Thyroid gland (tissue), 4 donors: Measurements from ENCODE around the gene RPTOR. TPM values are rescaled to one million over a fixed set of nuclear protein-coding genes. Genes with fewer than 3 reads are reported as not detected.

Experiments
- DNase-seq, 2 donors: peaks; one replicate each; pipeline ENCODE4 v3.0.0-alpha.2; 2019
- H3K27ac ChIP-seq, 3 donors: fragments of 200-600 bp; sonication (generic); 1 replicate in 2 of 3; 2 replicates in 1 of 3; pipeline ENCODE4 v1.5.1; 2016 to 2019; ENCODE audit warnings: mild to moderate bottlenecking in 1 of 3, moderate library complexity in 1 of 3
- H3K27me3 ChIP-seq: fragments of 200-600 bp; sonication (generic); one replicate; pipeline ENCODE4 v1.5.1; 2019
- H3K36me3 ChIP-seq, 2 donors: fragments of 200-600 bp; sonication (generic); one replicate each; pipeline ENCODE4 v1.5.1; 2016 to 2019
- H3K4me1 ChIP-seq, 2 donors: fragments of 200-600 bp; sonication (generic); one replicate each; pipeline ENCODE4 v1.5.1; 2017 to 2019
- H3K4me3 ChIP-seq, 3 donors: fragments of 200-600 bp; sonication (generic); replicated peaks in 1 of 3; 1 replicate in 2 of 3; 2 replicates in 1 of 3; pipeline ENCODE4 v1.5.1; 2016; ENCODE audit warnings: mild to moderate bottlenecking in 1 of 3
- H3K9me3 ChIP-seq: fragments of 200-600 bp; sonication (generic); one replicate; pipeline ENCODE4 v1.5.1; 2017
- POLR2A ChIP-seq, 2 donors: fragments of 450-650 bp; IDR thresholded peaks; one replicate each; pipeline ENCODE4 v1.6.1; 2017; ENCODE audit warnings: antibody characterized with exemption in 2 of 2, mild to moderate bottlenecking in 2 of 2, moderate library complexity in 1 of 2
- WGBS, 2 donors: methylation state at CpG; one replicate each; pipeline ENCODE4 v1.1.5; 2017; 5-methylcytosine and 5-hydroxymethylcytosine counted together
- intact Hi-C: fragments of 100-400 bp; cut with DNase I; formaldehyde crosslinking; loops from one replicate; pipeline ENCODE4 v1.15.1; 2023
- total RNA-seq, 4 donors: library from RNA; depleted of rRNA; stranded (reverse); fragments of >200 nt; gene quantifications; one replicate each; pipeline ENCODE4 v1.2.3, GENCODE V29; 2016
- TF ChIP-seq, protein P1 (sequence below), 6 experiments: fragments of 200-600 bp in 3 of 6; fragments of 450-650 bp in 3 of 6; sonication (generic) in 3 of 6; IDR thresholded peaks; one replicate each; pipeline ENCODE4 v1.5.1; 2016 to 2019; ENCODE audit warnings: antibody characterized with exemption in 6 of 6, mild to moderate bottlenecking in 2 of 6, inconsistent platforms in 1 of 6, moderate library complexity in 1 of 6

Gene RPTOR
- total RNA-seq, 4 donors from 2014 or later = 24.2 to 58.1 (median 34.5) TPM

DNA sequence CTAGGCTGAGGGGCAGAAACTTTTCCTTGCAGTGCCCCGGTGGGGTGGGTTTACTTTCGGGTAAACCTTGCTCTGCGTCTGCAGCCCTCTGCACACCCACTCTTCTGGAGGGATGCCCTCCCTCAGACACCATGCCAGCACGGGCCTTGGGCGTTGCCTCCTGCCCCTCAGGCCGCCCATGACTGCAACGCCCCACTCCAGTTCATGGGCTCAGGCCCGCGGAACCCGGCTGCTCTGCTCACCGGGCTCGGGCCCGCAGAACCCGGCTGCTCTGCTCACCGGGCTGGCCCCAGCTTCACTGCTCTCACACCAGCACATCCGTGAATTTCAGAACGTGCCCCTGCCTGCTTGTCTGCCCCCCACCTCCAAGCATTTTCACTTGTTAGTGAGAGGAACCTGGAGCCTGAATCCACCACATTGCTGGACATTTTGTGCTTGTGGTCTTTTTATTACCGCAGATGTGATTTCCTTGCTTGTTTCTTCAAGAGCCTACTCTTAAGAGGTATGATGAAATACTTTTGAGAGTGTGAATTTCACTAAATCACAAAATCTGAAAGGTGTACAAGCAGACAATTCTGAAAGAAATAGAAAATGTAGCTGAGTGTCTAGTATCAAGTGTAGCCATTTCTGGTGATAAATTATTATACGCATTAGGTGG is 130.9 kb downstream of the RPTOR start:
- TF ChIP-seq, protein P1, sequence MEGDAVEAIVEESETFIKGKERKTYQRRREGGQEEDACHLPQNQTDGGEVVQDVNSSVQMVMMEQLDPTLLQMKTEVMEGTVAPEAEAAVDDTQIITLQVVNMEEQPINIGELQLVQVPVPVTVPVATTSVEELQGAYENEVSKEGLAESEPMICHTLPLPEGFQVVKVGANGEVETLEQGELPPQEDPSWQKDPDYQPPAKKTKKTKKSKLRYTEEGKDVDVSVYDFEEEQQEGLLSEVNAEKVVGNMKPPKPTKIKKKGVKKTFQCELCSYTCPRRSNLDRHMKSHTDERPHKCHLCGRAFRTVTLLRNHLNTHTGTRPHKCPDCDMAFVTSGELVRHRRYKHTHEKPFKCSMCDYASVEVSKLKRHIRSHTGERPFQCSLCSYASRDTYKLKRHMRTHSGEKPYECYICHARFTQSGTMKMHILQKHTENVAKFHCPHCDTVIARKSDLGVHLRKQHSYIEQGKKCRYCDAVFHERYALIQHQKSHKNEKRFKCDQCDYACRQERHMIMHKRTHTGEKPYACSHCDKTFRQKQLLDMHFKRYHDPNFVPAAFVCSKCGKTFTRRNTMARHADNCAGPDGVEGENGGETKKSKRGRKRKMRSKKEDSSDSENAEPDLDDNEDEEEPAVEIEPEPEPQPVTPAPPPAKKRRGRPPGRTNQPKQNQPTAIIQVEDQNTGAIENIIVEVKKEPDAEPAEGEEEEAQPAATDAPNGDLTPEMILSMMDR (IDR thresholded peaks at IDR 0.05) = no peak
- TF ChIP-seq POLR2A (IDR thresholded peaks at IDR 0.05) = no peak
- intact Hi-C loops = no loop called here
- Histone ChIP-seq H3K36me3 (no peaks in the 10 kb centered on the region), H3K27me3 (no peaks in the 10 kb centered on the region), H3K4me1 (peaks cover 6 to 10% of the 10 kb centered on the region in 2 donors), H3K27ac (no peak overlapping the region), H3K9me3 (no peaks in the 10 kb centered on the region), H3K4me3 (no peak overlapping the region)
- WGBS, 2 donors = 84 to 88% methylated on average over 17 to 19 of the region's 19 CpGs
- no peak for DNase-seq

DNA sequence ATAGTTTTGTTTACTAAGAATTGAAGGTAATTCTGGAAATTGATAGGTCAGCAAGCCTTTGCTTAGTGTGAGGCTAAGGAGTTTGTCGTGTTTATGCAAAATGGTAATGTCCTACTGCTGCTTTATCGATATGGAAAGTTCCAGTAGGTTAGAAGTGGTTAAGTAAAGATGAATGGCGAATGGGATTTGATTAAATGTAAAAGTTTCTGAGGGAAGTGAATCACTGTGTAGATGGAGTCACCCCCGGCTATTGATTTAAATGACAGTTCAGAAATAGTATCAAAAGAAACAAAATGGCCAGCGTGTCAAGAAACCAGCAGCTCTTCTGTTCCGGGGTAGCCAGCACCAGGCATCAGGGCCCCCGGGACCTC is 131.4 kb downstream of the RPTOR start:
- no peaks in the 10 kb centered on the region for H3K36me3 ChIP-seq
- H3K9me3 ChIP-seq = no peaks in the 10 kb centered on the region
- no peak overlapping the region for H3K4me3 ChIP-seq
- H3K4me1 ChIP-seq = peaks cover 6 to 10% of the 10 kb centered on the region in 2 donors
- intact Hi-C loops = no loop called here
- no peak for DNase-seq
- TF ChIP-seq, protein P1 (IDR thresholded peaks at IDR 0.05) = no peak
- TF ChIP-seq POLR2A (IDR thresholded peaks at IDR 0.05) = no peak
- no peaks in the 10 kb centered on the region for H3K27me3 ChIP-seq
- 95 to 96% methylated on average over 7 of the region's 7 CpGs for WGBS, 2 donors
- no peak overlapping the region for H3K27ac ChIP-seq

DNA sequence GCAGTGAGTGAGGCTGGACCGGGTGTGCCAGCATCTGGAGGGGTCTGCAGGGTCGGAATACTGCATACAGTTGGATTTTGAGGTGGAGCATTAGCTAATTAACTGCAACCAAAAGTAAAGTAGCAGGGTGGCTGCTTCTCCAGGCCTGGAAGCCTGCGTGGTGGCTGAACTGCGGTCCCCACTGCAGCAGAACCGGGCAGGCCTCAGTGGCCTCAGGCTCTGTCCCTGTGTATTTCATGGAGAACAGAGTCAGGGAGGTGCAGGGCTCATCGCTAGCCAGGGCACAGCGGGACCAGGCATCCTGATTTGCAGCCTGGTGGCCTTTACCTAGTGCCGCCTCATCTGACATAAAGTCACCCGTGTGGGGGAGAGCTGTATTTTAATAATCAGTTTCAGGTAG is 131.9 kb downstream of the RPTOR start:
- intact Hi-C loops = no loop called here
- DNase-seq = no peak

DNA sequence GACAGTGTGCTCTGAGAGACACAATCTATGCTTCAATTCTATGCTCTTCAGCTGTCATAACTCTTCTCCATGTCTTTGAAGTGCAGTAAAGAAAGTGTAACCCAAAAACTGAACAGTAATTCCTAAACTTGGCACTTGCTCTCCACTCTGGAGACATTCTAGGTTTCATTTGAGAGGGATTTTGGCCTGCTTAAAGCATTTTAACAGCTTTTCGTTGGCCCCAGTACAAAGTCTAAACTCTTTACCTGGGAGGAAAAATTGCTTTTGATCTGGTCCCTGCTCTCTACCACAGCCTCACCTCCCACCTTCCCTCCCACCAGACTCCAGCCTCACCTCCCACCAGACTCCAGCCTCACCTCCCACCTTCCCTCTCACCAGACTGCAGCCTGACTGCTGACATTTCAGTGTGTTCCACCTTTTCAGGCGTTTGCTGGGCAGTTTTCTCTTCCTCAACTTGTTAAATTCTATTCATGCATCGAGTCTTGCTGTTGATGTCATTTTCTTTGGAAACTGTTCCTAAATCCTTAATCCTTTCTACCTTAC is 132.6 kb downstream of the RPTOR start:
- WGBS, 2 donors = 78 to 93% methylated on average over 3 of the region's 3 CpGs
- Histone ChIP-seq H3K4me1 (peaks cover 6 to 10% of the 10 kb centered on the region in 2 donors), H3K27me3 (no peaks in the 10 kb centered on the region), H3K36me3 (no peaks in the 10 kb centered on the region), H3K9me3 (no peaks in the 10 kb centered on the region), H3K4me3 (no peak overlapping the region), H3K27ac (no peak overlapping the region)
- no peak for DNase-seq
- intact Hi-C loops = no loop called here
- TF ChIP-seq, protein P1 (IDR thresholded peaks at IDR 0.05) = no peak
- TF ChIP-seq POLR2A (IDR thresholded peaks at IDR 0.05) = no peak

More for the DNA sequence above, 131.9 kb downstream of the RPTOR start:
- H3K27ac ChIP-seq = no peak overlapping the region
- H3K36me3 ChIP-seq = no peaks in the 10 kb centered on the region
- peaks cover 6 to 10% of the 10 kb centered on the region in 2 donors for H3K4me1 ChIP-seq
- no peak overlapping the region for H3K4me3 ChIP-seq
- no peaks in the 10 kb centered on the region for H3K27me3 ChIP-seq
- 97 to 100% methylated on average over 3 to 9 of the region's 9 CpGs for WGBS, 2 donors
- TF ChIP-seq POLR2A (IDR thresholded peaks at IDR 0.05) = no peak
- TF ChIP-seq, protein P1 (IDR thresholded peaks at IDR 0.05) = no peak
- no peaks in the 10 kb centered on the region for H3K9me3 ChIP-seq

DNA sequence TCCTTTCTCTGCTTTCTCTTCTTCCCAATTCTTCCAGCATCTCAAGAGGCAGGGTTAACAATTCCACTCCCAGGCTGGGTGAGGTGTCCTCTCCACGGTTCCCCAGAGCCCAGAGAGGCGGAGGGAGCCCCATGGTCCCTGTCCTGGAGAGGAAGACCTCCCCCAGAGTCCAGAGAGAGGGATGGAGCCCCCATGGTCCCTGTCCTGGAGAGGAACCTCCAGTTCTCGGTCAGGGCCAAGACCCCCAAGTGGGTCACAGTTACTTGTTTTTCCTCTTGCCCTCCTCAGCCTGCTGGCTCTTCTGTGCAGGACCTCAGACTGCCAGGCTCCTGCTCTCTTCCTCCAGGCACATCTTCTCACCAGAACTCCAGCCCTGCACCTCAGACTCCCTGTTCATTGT is 135.2 kb downstream of the RPTOR start:
- intact Hi-C loops = no loop called here

More for the DNA sequence above, 135.2 kb downstream of the RPTOR start:
- Histone ChIP-seq H3K9me3 (no peaks in the 10 kb centered on the region), H3K4me3 (no peak overlapping the region), H3K27me3 (no peaks in the 10 kb centered on the region), H3K36me3 (no peaks in the 10 kb centered on the region), H3K4me1 (no peaks in the 10 kb centered on the region), H3K27ac (no peak overlapping the region)
- no peak for TF ChIP-seq POLR2A (IDR thresholded peaks at IDR 0.05)
- TF ChIP-seq, protein P1 (IDR thresholded peaks at IDR 0.05) = no peak
- 89 to 98% methylated on average over 3 of the region's 3 CpGs for WGBS, 2 donors
- DNase-seq = no peak
